ENCODE measurements around the gene TRIO.

TRIO gene

GRCh38 chr5:14481349-14481748 is 338.2 kb downstream of the TRIO start:
- DNase-seq (ENCODE audit: low read depth) = no peak
- TF ChIP-seq CTCF (IDR thresholded peaks at IDR 0.05; ENCODE audit: low read depth, low read length, missing control alignments) = no peak
- no peak overlapping the region for H3K4me3 ChIP-seq (ENCODE audit: low read depth, low read length)
- in situ Hi-C loops (cut with HindIII; ENCODE audit: low sequenced_read_pairs) = no loop called here

DNA sequence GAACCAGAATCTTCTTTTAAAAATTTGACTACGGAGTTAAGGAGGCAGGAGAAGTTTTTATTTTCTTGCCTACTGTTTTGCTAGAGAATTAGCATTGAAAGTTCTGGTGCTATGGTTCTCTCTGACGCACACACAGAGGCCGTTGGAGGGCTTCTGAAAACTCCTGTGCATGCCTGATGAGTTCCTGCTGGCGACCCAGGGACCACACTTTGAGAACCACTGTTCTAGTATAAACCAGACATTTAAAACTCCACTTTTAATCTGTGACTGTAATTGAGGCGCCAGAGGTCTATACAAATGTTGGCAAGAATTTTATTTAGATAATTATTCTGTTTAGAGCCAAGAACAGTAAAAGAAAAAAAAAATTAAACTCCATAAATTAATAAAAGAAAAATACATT is 338.9 kb downstream of the TRIO start:
- no peak for DNase-seq (ENCODE audit: low read depth)
- in situ Hi-C loops (cut with HindIII; ENCODE audit: low sequenced_read_pairs) = no loop called here
- H3K4me3 ChIP-seq (ENCODE audit: low read depth, low read length) = no peak overlapping the region
- no peak for TF ChIP-seq CTCF (IDR thresholded peaks at IDR 0.05; ENCODE audit: low read depth, low read length, missing control alignments)

GRCh38 chr5:14483504-14484157 is 340.5 kb downstream of the TRIO start:
- no peak for DNase-seq (ENCODE audit: low read depth)
- no peak for TF ChIP-seq CTCF (IDR thresholded peaks at IDR 0.05; ENCODE audit: low read depth, low read length, missing control alignments)
- H3K4me3 ChIP-seq (ENCODE audit: low read depth, low read length) = no peak overlapping the region
- in situ Hi-C loops (cut with HindIII; ENCODE audit: low sequenced_read_pairs) = no loop called here

- DNase-seq (ENCODE audit: low read depth) = no peak
- in situ Hi-C loops (cut with HindIII; ENCODE audit: low sequenced_read_pairs) = no loop called here
- no peak overlapping the region for H3K4me3 ChIP-seq (ENCODE audit: low read depth, low read length)
- no peak for TF ChIP-seq CTCF (IDR thresholded peaks at IDR 0.05; ENCODE audit: low read depth, low read length, missing control alignments)
These were observed 343.3 kb downstream of the TRIO start for GRCh38 chr5:14486486-14486885.

DNA sequence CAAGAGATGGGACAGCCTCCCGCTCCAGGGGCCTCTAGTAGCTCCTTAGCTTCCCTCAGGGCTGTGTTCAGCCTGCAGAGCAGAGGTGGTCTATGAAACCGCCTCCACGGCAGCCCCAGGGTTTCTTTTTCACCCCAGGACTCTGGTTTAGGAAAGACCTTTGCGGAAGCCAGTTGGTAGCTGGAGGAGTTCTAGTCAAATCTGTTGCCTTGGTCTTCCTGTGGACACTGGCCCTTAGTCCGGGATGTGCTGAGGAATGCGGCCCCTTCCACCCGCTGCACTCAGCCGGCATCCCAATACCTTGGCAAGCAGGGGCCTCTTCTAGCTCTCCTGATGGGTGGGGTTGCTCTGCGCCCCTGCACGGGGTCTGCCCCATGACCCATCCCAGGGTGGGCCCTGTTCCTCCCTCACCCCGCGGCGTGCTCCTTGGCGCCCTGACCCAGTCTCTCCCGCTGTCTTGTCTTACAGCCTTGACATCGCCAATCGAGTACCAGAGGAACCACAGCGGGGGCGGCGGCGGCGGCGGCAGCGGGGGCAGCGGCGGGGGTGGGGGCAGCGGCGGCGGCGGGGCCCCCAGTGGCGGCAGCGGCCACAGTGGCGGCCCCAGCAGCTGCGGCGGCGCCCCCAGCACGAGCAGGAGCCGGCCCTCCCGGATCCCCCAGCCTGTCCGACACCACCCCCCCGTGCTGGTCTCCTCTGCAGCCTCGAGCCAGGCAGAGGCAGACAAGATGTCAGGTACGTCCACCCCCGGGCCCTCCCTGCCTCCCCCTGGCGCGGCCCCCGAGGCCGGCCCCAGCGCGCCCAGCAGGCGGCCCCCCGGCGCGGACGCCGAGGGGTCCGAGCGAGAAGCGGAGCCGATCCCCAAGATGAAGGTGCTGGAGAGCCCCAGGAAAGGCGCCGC is 344.1 kb downstream of the TRIO start:
- in situ Hi-C loops (cut with HindIII; ENCODE audit: low sequenced_read_pairs) = no loop called here
- no peak for DNase-seq (ENCODE audit: low read depth)
- H3K4me3 ChIP-seq (ENCODE audit: low read depth, low read length) = no peak overlapping the region
- TF ChIP-seq CTCF (IDR thresholded peaks at IDR 0.05; ENCODE audit: low read depth, low read length, missing control alignments) = no peak

DNA sequence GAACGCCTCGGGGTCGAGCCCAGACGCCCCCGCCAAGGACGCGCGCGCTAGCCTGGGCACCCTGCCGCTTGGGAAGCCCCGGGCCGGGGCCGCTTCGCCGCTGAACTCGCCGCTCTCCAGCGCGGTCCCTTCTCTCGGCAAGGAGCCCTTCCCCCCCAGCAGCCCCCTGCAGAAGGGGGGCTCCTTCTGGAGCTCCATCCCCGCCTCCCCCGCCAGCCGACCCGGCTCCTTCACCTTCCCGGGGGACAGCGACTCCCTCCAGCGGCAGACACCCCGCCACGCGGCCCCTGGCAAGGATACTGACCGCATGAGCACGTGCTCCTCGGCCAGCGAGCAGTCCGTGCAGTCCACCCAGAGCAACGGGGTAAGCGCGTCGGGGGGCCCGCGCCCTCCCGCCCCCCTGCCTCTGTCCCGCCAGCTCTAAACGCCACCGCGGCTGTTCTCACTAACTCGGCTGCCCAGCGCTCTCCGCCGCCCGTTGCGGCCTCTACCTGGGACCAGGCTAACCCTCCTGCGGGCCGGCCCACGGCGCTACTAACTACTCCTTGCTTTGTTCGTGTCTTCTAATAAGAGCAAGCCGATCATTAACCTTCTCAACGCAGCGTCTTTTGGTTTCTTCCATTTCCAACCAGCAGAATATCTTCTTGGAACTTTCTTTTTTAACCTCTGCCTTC is 344.9 kb downstream of the TRIO start:
- no peak overlapping the region for H3K4me3 ChIP-seq (ENCODE audit: low read depth, low read length)
- DNase-seq (ENCODE audit: low read depth) = no peak
- no peak for TF ChIP-seq CTCF (IDR thresholded peaks at IDR 0.05; ENCODE audit: low read depth, low read length, missing control alignments)
- in situ Hi-C loops (cut with HindIII; ENCODE audit: low sequenced_read_pairs) = no loop called here

Data from astrocyte of the cerebellum (primary cell).